HepG2 (cell line): ENCODE measurements around the gene RBBP8NL. TPM values are rescaled to one million over a fixed set of nuclear protein-coding genes. Genes with fewer than 3 reads are reported as not detected.

Experiments used
- CERS6 ChIP-seq: sonication (generic); formaldehyde crosslinking; IDR thresholded peaks from 2 replicates; pipeline ENCODE4 v1.5.0; 2020; ENCODE audit warnings: missing genetic modification reagents
- EED ChIP-seq: sonication (generic); formaldehyde crosslinking; IDR thresholded peaks from 2 replicates; pipeline ENCODE4 v1.5.0; 2020; ENCODE audit warnings: mild to moderate bottlenecking, missing genetic modification reagents
- FOXO4 ChIP-seq: sonication (generic); formaldehyde crosslinking; conservative IDR thresholded peaks from 2 replicates; pipeline ENCODE4 v1.8.1; 2023; ENCODE audit warnings: missing genetic modification reagents
- MATR3 ChIP-seq: sonication (generic); formaldehyde crosslinking; IDR thresholded peaks from 2 replicates; pipeline ENCODE4 v1.4.0; 2020; ENCODE audit warnings: missing genetic modification reagents
- MIXL1 ChIP-seq: IDR thresholded peaks from 2 replicates; pipeline ENCODE4 v1.6.1; 2016
- PAF1 ChIP-seq: IDR thresholded peaks from 2 replicates; pipeline ENCODE4 v1.6.1; 2016; ENCODE audit warnings: missing genetic modification reagents, missing compliant biosample characterization
- SIX1 ChIP-seq: sonication (generic); formaldehyde crosslinking; IDR thresholded peaks from 2 replicates; pipeline ENCODE4 v1.4.0; 2020; ENCODE audit warnings: missing genetic modification reagents, borderline replicate concordance
- TAF15 ChIP-seq: fragments of 200-400 bp; formaldehyde crosslinking; IDR thresholded peaks from one replicate; pipeline ENCODE4 v1.6.1; 2018; ENCODE audit warnings: mild to moderate bottlenecking, low read depth, low read length; ENCODE audit not compliant: poor library complexity, severe bottlenecking
- ZC3H4 ChIP-seq: sonication (generic); formaldehyde crosslinking; IDR thresholded peaks from 2 replicates; pipeline ENCODE4 v1.4.0; 2020; ENCODE audit warnings: missing genetic modification reagents, borderline replicate concordance
- ZFP41 ChIP-seq: sonication (generic); formaldehyde crosslinking; IDR thresholded peaks from 2 replicates; pipeline ENCODE4 v1.4.0; 2020; ENCODE audit warnings: mild to moderate bottlenecking, missing genetic modification reagents, borderline replicate concordance
- ZNF142 ChIP-seq: sonication (generic); formaldehyde crosslinking; IDR thresholded peaks from 2 replicates; pipeline ENCODE4 v1.4.0; 2020; ENCODE audit warnings: missing genetic modification reagents
- ZNF251 ChIP-seq: sonication (generic); formaldehyde crosslinking; IDR thresholded peaks from 2 replicates; pipeline ENCODE4 v1.9.0; 2021; ENCODE audit warnings: mild to moderate bottlenecking, missing genetic modification reagents
- ZNF572 ChIP-seq: sonication (generic); formaldehyde crosslinking; IDR thresholded peaks from 2 replicates; pipeline ENCODE4 v1.5.1; 2020; ENCODE audit warnings: mild to moderate bottlenecking, missing genetic modification reagents
- polyA plus RNA-seq, 8 experiments: library from polyadenylated mRNA; depleted of rRNA in 3 of 8; stranded (reverse) in 7 of 8; unstranded in 1 of 8; fragments of >200 nt; fragmentation: Illumina TruSeq in 4 of 8; extraction: Trizol in 4 of 8; gene quantifications; 2 replicates each; pipeline versions ENCODE4 v1.2.1 to v1.2.3, GENCODE V29; 2011 to 2016; ENCODE audit warnings: low read depth in 4 of 8, missing spikeins in 1 of 8, mixed read lengths in 1 of 8; ENCODE audit not compliant: insufficient read depth in 1 of 8
- total RNA-seq, 5 experiments: library from RNA; depleted of rRNA; stranded (reverse); fragments of >200 nt; fragmentation: Illumina TruSeq; extraction: Trizol; gene quantifications; 2 replicates each; pipeline ENCODE4 v1.2.3, GENCODE V29; 2016; ENCODE audit warnings: low read depth in 1 of 5
- TF ChIP-seq, protein P1 (sequence below): sonication (generic); formaldehyde crosslinking; IDR thresholded peaks from 2 replicates; pipeline ENCODE4 v1.4.0; 2020; ENCODE audit warnings: mild to moderate bottlenecking, low read depth, missing genetic modification reagents
- TF ChIP-seq, protein P2 (sequence below): sonication (generic); formaldehyde crosslinking; IDR thresholded peaks from 2 replicates; pipeline ENCODE4 v1.5.0; 2020; ENCODE audit warnings: missing genetic modification reagents

Gene RBBP8NL
- total and polyA plus RNA-seq, 2 of the 13 experiments (the other 11 are each of a cell fraction or from before 2014, with no cell fraction given), result 0.69 to 0.86 TPM

- peak; percentile 78; the same call in 1 of the 2 replicates for TF ChIP-seq ZNF142 (CRISPR knock-in tag)
- peak; percentile 73; the same call in 1 of the 2 replicates for TF ChIP-seq EED (CRISPR knock-in tag)
- TF ChIP-seq MATR3 (CRISPR knock-in tag), result no peak
- TF ChIP-seq PAF1 (CRISPR knock-in tag), result peak; percentile 94; the same call in 1 of the 2 replicates
- no peak for TF ChIP-seq SIX1 (CRISPR knock-in tag)
- TF ChIP-seq ZFP41, result no peak
- 0 out of 2 replicates have a peak, but pooled peaks have one; percentile 53 for TF ChIP-seq ZC3H4 (CRISPR knock-in tag)
- TF ChIP-seq, protein P1, sequence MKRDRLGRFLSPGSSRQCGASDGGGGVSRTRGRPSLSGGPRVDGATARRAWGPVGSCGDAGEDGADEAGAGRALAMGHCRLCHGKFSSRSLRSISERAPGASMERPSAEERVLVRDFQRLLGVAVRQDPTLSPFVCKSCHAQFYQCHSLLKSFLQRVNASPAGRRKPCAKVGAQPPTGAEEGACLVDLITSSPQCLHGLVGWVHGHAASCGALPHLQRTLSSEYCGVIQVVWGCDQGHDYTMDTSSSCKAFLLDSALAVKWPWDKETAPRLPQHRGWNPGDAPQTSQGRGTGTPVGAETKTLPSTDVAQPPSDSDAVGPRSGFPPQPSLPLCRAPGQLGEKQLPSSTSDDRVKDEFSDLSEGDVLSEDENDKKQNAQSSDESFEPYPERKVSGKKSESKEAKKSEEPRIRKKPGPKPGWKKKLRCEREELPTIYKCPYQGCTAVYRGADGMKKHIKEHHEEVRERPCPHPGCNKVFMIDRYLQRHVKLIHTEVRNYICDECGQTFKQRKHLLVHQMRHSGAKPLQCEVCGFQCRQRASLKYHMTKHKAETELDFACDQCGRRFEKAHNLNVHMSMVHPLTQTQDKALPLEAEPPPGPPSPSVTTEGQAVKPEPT (CRISPR knock-in tag), result peak; percentile 85
- no peak for TF ChIP-seq FOXO4
- 0 out of 2 replicates have a peak, but pooled peaks have one; percentile 20 for TF ChIP-seq CERS6 (CRISPR knock-in tag)
- 0 out of 2 replicates have a peak, but pooled peaks have one; percentile 53 for TF ChIP-seq MIXL1 (CRISPR knock-in tag)
- TF ChIP-seq, protein P2, sequence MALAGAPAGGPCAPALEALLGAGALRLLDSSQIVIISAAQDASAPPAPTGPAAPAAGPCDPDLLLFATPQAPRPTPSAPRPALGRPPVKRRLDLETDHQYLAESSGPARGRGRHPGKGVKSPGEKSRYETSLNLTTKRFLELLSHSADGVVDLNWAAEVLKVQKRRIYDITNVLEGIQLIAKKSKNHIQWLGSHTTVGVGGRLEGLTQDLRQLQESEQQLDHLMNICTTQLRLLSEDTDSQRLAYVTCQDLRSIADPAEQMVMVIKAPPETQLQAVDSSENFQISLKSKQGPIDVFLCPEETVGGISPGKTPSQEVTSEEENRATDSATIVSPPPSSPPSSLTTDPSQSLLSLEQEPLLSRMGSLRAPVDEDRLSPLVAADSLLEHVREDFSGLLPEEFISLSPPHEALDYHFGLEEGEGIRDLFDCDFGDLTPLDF (CRISPR knock-in tag), result peak; percentile 73; the same call in 1 of the 2 replicates
- no peak; the same call in 1 of the 2 replicates for TF ChIP-seq ZNF572
- TF ChIP-seq ZNF251 (CRISPR knock-in tag), result no peak
- TF ChIP-seq TAF15, result no peak
These were observed 44.8 kb downstream of the RBBP8NL start (continued) for GRCh38 chr20:62382306-62383198.
